ENCODE measurements around the gene IL3RA.

GRCh38 chrX:1305411-1305810 is 31.2 kb upstream of the IL3RA start:
- TF ChIP-seq REST (IDR thresholded peaks at IDR 0.05) (no peak), YY1 (IDR thresholded peaks at IDR 0.05) (no peak)
- TF ChIP-seq, protein P1, sequence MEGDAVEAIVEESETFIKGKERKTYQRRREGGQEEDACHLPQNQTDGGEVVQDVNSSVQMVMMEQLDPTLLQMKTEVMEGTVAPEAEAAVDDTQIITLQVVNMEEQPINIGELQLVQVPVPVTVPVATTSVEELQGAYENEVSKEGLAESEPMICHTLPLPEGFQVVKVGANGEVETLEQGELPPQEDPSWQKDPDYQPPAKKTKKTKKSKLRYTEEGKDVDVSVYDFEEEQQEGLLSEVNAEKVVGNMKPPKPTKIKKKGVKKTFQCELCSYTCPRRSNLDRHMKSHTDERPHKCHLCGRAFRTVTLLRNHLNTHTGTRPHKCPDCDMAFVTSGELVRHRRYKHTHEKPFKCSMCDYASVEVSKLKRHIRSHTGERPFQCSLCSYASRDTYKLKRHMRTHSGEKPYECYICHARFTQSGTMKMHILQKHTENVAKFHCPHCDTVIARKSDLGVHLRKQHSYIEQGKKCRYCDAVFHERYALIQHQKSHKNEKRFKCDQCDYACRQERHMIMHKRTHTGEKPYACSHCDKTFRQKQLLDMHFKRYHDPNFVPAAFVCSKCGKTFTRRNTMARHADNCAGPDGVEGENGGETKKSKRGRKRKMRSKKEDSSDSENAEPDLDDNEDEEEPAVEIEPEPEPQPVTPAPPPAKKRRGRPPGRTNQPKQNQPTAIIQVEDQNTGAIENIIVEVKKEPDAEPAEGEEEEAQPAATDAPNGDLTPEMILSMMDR (IDR thresholded peaks at IDR 0.05; ENCODE audit: low read depth, low read length, missing input control), result no peak
- TF ChIP-seq, protein P2, sequence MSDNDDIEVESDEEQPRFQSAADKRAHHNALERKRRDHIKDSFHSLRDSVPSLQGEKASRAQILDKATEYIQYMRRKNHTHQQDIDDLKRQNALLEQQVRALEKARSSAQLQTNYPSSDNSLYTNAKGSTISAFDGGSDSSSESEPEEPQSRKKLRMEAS (IDR thresholded peaks at IDR 0.05), result no peak
